OCI-LY1 (cell line): ENCODE data around the gene NEB.

Experiments
- H2AFZ ChIP-seq: fragments of 200-600 bp; sonication (generic), shearing (Covaris generic); 2 replicates; pipeline ENCODE4 v1.6.0; 2014; ENCODE audit warnings: antibody characterized with exemption, mild to moderate bottlenecking, low read length
- H3F3A ChIP-seq: fragments of 200-600 bp; sonication (generic), shearing (Covaris generic); 2 replicates; pipeline ENCODE4 v1.6.0; 2014; ENCODE audit warnings: mild to moderate bottlenecking, antibody characterized with exemption, low read length, moderate library complexity; ENCODE audit not compliant: insufficient read depth
- H3K27ac ChIP-seq: fragments of 200-600 bp; sonication (generic); 2 replicates; pipeline ENCODE4 v1.5.1; 2014; ENCODE audit warnings: low read length, mixed run types, mild to moderate bottlenecking, low read depth; ENCODE audit not compliant: poor library complexity, severe bottlenecking
- H3K27me3 ChIP-seq: fragments of 200-600 bp; sonication (generic); 2 replicates; pipeline ENCODE4 v1.6.0; 2014; ENCODE audit warnings: antibody characterized with exemption, mild to moderate bottlenecking, low read length, moderate library complexity; ENCODE audit not compliant: insufficient read depth
- H3K36me3 ChIP-seq: fragments of 200-600 bp; sonication (generic); 2 replicates; pipeline ENCODE4 v1.6.1; 2014; ENCODE audit warnings: mild to moderate bottlenecking, antibody characterized with exemption, low read length, moderate library complexity, mixed read lengths; ENCODE audit not compliant: insufficient read depth
- H3K4me1 ChIP-seq: fragments of 200-600 bp; sonication (generic); 2 replicates; pipeline ENCODE4 v1.5.1; 2014; ENCODE audit warnings: mild to moderate bottlenecking, low read length, moderate library complexity; ENCODE audit not compliant: insufficient read depth, severe bottlenecking
- H3K4me2 ChIP-seq: fragments of 200-600 bp; sonication (generic), shearing (Covaris generic); 2 replicates; pipeline ENCODE4 v1.6.1; 2014; ENCODE audit warnings: low read length
- H3K4me3 ChIP-seq: fragments of 200-600 bp; sonication (generic); 2 replicates; pipeline ENCODE4 v1.5.1; 2014; ENCODE audit warnings: low read length, low read depth, mild to moderate bottlenecking, mixed read lengths; ENCODE audit not compliant: poor library complexity, severe bottlenecking
- H3K79me2 ChIP-seq: fragments of 200-600 bp; shearing (Covaris generic); 2 replicates; pipeline ENCODE4 v1.6.1; 2016; ENCODE audit warnings: mixed run types, low read length, mixed read lengths; ENCODE audit not compliant: insufficient read depth
- H3K9ac ChIP-seq: fragments of 200-600 bp; sonication (generic), shearing (Covaris generic); 2 replicates; pipeline ENCODE4 v1.6.1; 2014; ENCODE audit warnings: mild to moderate bottlenecking, low read length, mixed read lengths
- H3K9me2 ChIP-seq: fragments of 200-600 bp; sonication (generic), shearing (Covaris generic); 2 replicates; pipeline ENCODE4 v1.6.1; 2014; ENCODE audit warnings: low read depth, mild to moderate bottlenecking, low read length, mixed read lengths
- H3K9me3 ChIP-seq: fragments of 200-600 bp; shearing (Covaris generic); 2 replicates; pipeline ENCODE4 v1.6.1; 2014; ENCODE audit warnings: low read length, mixed read lengths
- H4K20me1 ChIP-seq: fragments of 200-600 bp; sonication (generic), shearing (Covaris generic); 2 replicates; pipeline ENCODE4 v1.6.0; 2016; ENCODE audit warnings: mild to moderate bottlenecking, low read length; ENCODE audit not compliant: insufficient read depth
- CTCF ChIP-seq: fragments of 200-600 bp; sonication (generic), shearing (Covaris generic); IDR thresholded peaks from 2 replicates; pipeline ENCODE4 v1.5.1; 2017; ENCODE audit warnings: mild to moderate bottlenecking, antibody characterized with exemption, low read length, moderate library complexity, mixed read lengths
- EZH2 ChIP-seq: fragments of 200-600 bp; sonication (generic), shearing (Covaris generic); IDR thresholded peaks from 2 replicates; pipeline ENCODE4 v1.8.0; 2017; ENCODE audit warnings: borderline replicate concordance, mixed run types, mild to moderate bottlenecking, antibody characterized with exemption, low read length, moderate library complexity, mixed read lengths

NEB gene

GRCh38 chr2:151630372-151630771 is 103.9 kb downstream of the NEB start:
- H3K4me3 ChIP-seq = no peak overlapping the region
- H3K27me3 ChIP-seq = no peaks in the 10 kb centered on the region
- no peak overlapping the region for H2AFZ ChIP-seq
- no peaks in the 10 kb centered on the region for H3K4me1 ChIP-seq
- no peak overlapping the region for H3K27ac ChIP-seq
- no peaks in the 10 kb centered on the region for H3K9me2 ChIP-seq
- no peak overlapping the region for H3K4me2 ChIP-seq
- H4K20me1 ChIP-seq = no peaks in the 10 kb centered on the region
- H3K36me3 ChIP-seq = no peaks in the 10 kb centered on the region
- TF ChIP-seq CTCF (no peak), EZH2 (no peak)
- no peaks in the 10 kb centered on the region for H3K79me2 ChIP-seq
- H3F3A ChIP-seq = no peaks in the 10 kb centered on the region
- no peaks in the 10 kb centered on the region for H3K9me3 ChIP-seq
- no peak overlapping the region for H3K9ac ChIP-seq

- Histone ChIP-seq H3K9me3 (no peaks in the 10 kb centered on the region), H4K20me1 (no peaks in the 10 kb centered on the region)
- TF ChIP-seq CTCF = no peak
- TF ChIP-seq EZH2 = no peak
Measured at GRCh38 chr2:151627353-151627752, 106.9 kb downstream of the NEB start.

GRCh38 chr2:151624271-151624670 is 110.0 kb downstream of the NEB start:
- H4K20me1 ChIP-seq = no peaks in the 10 kb centered on the region
- no peaks in the 10 kb centered on the region for H3K9me3 ChIP-seq
- TF ChIP-seq EZH2 = no peak
- no peak for TF ChIP-seq CTCF
- no peak overlapping the region for H3K9ac ChIP-seq
- H3K79me2 ChIP-seq = no peaks in the 10 kb centered on the region
- no peak overlapping the region for H3K27ac ChIP-seq
- H3F3A ChIP-seq = no peaks in the 10 kb centered on the region
- H3K9me2 ChIP-seq = no peaks in the 10 kb centered on the region
- no peaks in the 10 kb centered on the region for H3K4me1 ChIP-seq
- H3K27me3 ChIP-seq = no peaks in the 10 kb centered on the region
- no peak overlapping the region for H2AFZ ChIP-seq
- H3K4me2 ChIP-seq = no peak overlapping the region
- H3K4me3 ChIP-seq = no peak overlapping the region
- H3K36me3 ChIP-seq = no peaks in the 10 kb centered on the region

More at GRCh38 chr2:151627353-151627752, 106.9 kb downstream of the NEB start:
- Histone ChIP-seq H3F3A (no peaks in the 10 kb centered on the region), H2AFZ (no peak overlapping the region), H3K36me3 (no peaks in the 10 kb centered on the region), H3K27me3 (no peaks in the 10 kb centered on the region), H3K4me2 (no peak overlapping the region), H3K4me1 (no peaks in the 10 kb centered on the region), H3K4me3 (no peak overlapping the region), H3K27ac (no peak overlapping the region), H3K79me2 (no peaks in the 10 kb centered on the region), H3K9ac (no peak overlapping the region), H3K9me2 (no peaks in the 10 kb centered on the region)
